HG03139 (cell line): ENCODE measurements around the gene PRRG3.

ENCODE experiments used
- ATAC-seq: cut with Tn5 transposase; IDR thresholded peaks from one replicate; pipeline ENCODE4 v1.9.1; 2021; ENCODE audit not compliant: unreplicated experiment

The PRRG3 gene

DNA sequence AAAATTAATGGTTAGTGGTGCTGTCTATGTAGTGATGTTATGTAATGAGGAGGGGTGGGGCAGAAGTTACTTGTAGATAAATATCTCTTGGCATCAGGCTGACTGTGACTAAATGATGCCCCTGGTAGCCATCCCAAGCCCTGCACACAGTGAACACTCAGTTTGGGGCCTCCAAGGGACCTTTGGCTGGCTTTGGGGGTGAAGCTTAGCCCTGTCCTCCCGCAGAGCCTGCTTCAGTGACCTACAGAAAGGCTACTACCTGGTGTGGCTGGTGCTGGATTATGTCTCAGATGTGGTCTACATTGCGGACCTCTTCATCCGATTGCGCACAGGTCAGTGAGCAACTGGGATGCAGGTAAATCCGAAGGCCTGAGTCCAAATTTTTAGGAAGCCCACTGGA, 47.1 kb downstream of the PRRG3 start:
- no peak for ATAC-seq

DNA sequence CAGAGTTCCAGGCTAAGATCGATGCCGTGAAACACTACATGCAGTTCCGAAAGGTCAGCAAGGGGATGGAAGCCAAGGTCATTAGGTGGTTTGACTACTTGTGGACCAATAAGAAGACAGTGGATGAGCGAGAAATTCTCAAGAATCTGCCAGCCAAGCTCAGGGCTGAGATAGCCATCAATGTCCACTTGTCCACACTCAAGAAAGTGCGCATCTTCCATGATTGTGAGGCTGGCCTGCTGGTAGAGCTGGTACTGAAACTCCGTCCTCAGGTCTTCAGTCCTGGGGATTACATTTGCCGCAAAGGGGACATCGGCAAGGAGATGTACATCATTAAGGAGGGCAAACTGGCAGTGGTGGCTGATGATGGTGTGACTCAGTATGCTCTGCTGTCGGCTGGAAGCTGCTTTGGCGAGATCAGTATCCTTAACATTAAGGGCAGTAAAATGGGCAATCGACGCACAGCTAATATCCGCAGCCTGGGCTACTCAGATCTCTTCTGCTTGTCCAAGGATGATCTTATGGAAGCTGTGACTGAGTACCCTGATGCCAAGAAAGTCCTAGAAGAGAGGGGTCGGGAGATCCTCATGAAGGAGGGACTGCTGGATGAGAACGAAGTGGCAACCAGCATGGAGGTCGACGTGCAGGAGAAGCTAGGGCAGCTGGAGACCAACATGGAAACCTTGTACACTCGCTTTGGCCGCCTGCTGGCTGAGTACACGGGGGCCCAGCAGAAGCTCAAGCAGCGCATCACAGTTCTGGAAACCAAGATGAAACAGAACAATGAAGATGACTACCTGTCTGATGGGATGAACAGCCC, 48.6 kb downstream of the PRRG3 start:
- ATAC-seq: no peak

DNA sequence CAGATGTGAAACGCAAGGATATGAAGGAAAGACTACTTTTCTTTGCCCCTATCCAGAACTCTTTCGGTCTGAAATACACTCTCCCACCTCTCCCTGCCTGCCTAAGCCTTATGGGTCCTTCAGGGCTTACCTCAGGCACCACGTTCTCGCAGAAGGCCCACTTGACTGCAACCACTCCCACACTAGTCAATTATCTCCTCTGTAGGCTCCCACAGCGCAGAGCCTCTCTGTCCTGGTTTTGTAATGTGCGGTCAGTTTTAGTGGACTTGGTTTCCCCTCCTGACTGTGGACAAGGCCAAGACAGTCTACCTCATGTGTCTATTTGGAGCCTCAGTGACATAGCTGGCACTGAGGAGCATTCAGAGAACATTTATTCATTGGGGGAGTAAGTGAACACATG, 50.4 kb downstream of the PRRG3 start:
- no peak for ATAC-seq

DNA sequence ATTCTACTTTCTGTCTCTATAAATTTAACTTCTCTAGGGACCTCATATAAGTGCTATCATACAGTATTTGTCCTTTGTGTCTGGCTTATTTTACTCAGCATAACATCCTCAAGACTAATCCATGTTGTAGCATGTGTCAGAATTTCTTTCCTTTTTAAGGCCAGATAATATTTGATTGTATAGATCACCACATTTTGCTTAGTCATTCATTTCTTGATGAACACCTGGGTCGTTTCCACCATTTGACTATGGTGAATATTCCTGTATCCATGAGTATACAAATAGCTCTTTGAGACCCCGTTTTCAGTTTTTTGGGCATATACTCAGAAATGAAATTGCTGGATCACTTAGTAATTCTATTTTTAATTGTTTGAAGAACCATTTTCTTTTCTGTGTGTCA, 51.2 kb downstream of the PRRG3 start:
- no peak for ATAC-seq

DNA sequence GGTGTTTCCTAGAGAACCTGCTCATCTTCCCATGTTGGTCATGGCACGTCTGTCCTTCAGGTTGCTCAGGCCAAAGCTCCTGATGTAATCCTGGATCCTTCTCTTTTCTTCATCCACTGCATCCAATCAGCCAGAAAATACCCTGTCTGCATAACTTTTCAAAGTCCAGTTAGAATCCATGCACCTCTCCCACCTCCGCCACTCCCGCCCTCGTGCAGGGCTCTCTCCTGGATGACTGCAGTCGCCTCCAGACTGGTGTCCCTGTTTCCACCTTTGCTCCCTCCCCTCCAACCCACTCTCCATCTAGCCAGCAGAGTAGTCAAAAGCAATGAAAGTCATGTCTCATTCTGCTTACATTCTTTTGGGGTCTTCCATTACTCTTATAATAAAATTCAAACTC, 55.3 kb downstream of the PRRG3 start:
- no peak for ATAC-seq

DNA sequence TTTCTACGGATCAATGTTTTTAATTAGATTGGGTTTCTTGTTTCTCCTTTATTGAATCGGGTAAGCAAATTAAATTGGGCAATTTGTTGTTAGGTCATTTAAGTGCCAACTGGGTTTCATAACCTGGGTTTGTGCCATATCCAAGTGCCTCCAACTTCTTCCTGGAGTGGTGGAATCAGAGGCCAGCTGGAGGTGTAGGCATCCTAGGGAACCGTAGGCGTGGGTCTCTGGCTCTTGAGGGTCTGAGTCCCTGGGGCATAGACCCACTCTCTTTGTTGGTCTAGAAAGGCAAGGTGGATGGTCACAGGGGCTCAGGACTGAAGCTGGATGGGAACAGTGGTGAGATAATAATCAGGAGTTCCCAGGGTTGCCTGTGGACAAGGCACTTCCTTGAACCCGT, 57.6 kb downstream of the PRRG3 start:
- no peak for ATAC-seq

DNA sequence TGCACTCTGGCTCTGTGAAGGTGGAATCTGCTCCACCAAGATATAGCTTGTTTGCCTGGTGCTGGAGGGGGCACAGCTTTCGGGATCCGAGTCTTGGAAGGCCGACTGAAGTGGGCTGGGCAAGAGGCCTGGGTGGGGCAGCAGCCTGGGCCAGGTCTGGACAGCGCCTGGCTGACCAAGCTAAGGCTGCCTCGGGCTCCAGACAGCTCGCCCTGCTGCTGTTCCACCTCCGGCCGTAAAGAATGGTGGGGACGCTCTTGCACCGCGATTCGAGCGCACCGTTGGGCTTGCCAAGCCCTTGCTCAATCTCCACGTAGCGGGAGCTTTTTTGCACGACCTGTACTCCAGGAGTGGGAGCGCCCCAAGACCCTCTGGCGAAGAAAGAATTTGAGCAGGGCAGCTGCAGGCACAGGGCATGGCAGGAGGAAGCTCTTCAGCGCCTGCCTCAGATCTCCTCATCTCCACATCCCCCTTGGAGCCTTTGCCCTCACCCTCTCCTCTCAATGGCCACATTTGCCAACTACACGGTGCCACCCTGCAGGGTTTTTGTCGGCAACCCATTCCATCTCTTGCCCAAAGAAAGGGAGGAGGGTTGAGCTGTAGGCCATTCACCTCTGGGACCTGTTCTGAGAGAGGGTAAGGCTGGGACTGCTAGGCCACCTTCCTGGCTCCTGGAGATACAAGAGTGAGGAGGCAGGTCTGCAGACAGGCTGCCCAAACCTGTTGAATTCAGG, 58.2 kb downstream of the PRRG3 start:
- ATAC-seq: peak; percentile 73

DNA sequence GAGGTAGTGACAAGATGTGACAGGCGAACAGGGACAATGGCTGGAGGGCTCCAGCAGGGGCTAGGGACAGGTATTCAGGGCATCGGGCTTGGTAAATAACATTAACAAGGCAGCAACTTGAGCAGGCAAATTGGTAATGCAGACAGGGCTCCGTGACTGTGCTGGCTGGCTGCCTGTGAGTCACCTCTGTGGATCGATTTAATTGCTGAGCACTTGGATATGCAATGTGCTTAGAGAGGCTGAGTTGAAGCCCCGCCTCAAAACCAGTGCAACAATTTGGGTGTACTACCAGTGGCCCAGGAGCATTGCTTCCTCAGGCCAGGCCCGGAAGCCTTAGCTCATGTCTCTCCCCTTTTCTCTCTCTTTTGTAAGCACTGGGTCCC, 58.8 kb downstream of the PRRG3 start:
- no peak for ATAC-seq

DNA sequence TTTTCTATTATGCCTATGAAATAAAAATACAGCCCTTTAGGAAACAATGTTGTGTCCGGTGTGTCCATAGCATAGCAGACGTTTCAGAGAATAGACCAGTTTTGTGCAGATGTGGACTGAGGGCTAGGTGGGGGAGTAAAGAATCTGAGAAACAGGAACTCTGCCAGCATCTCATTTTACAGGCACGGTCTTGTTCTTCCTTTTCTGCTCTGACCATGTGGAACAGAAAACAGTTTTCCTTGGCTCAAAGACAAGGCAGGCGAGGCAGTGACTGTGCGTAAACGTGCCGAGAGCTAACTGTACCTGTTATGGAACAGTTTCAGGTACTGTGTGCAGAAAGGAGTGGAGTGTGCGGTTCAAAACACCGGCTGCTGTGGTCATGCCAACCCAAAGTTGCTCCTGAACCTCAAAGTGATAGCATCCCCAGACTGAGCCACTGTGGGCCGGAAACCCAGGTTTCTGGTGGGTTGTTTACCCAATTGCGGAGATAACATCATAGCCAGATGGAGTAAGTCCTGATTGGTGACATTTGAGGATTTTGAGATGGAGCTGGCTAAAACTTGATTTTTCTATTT, 59.5 kb downstream of the PRRG3 start:
- no peak for ATAC-seq
